ENCODE measurements around the gene HEBP2.

- TF ChIP-seq, protein P1, sequence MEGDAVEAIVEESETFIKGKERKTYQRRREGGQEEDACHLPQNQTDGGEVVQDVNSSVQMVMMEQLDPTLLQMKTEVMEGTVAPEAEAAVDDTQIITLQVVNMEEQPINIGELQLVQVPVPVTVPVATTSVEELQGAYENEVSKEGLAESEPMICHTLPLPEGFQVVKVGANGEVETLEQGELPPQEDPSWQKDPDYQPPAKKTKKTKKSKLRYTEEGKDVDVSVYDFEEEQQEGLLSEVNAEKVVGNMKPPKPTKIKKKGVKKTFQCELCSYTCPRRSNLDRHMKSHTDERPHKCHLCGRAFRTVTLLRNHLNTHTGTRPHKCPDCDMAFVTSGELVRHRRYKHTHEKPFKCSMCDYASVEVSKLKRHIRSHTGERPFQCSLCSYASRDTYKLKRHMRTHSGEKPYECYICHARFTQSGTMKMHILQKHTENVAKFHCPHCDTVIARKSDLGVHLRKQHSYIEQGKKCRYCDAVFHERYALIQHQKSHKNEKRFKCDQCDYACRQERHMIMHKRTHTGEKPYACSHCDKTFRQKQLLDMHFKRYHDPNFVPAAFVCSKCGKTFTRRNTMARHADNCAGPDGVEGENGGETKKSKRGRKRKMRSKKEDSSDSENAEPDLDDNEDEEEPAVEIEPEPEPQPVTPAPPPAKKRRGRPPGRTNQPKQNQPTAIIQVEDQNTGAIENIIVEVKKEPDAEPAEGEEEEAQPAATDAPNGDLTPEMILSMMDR (IDR thresholded peaks at IDR 0.05), result no peak
- no peak for TF ChIP-seq POLR2A (IDR thresholded peaks at IDR 0.05)
Observed at GRCh38 chr6:138420356-138420755, 16.3 kb downstream of the HEBP2 start.
